ENCODE measurements around the gene HOXD4.

- TF ChIP-seq CREB5 (CRISPR knock-in tag; IDR thresholded peaks at IDR 0.05; ENCODE audit: low read depth) (no peak), CSRNP3 (CRISPR knock-in tag; IDR thresholded peaks at IDR 0.05) (no peak), ZFP30 (CRISPR knock-in tag; IDR thresholded peaks at IDR 0.05) (no peak), ZFP3 (CRISPR knock-in tag; IDR thresholded peaks at IDR 0.05) (no peak), BACH2 (CRISPR knock-in tag; IDR thresholded peaks at IDR 0.05; ENCODE audit: borderline replicate concordance) (no peak), PATZ1 (CRISPR knock-in tag; IDR thresholded peaks at IDR 0.05; ENCODE audit: borderline replicate concordance) (no peak), ARNTL (CRISPR knock-in tag; IDR thresholded peaks at IDR 0.05; ENCODE audit: borderline replicate concordance, low read depth) (no peak), PPARA (CRISPR knock-in tag; IDR thresholded peaks at IDR 0.05; ENCODE audit: borderline replicate concordance) (no peak), TSHZ2 (CRISPR knock-in tag; IDR thresholded peaks at IDR 0.05) (no peak), CSDC2 (CRISPR knock-in tag; IDR thresholded peaks at IDR 0.05) (no peak), ZNF8 (CRISPR knock-in tag; IDR thresholded peaks at IDR 0.05) (no peak)
Observed at GRCh38 chr2:176202491-176202890, 51.1 kb downstream of the HOXD4 start.

All from SK-N-SH treated with all-trans-retinoic acid at 6 μM for 48 hours (cell line).